ENCODE data around the gene FHIT.

DNA sequence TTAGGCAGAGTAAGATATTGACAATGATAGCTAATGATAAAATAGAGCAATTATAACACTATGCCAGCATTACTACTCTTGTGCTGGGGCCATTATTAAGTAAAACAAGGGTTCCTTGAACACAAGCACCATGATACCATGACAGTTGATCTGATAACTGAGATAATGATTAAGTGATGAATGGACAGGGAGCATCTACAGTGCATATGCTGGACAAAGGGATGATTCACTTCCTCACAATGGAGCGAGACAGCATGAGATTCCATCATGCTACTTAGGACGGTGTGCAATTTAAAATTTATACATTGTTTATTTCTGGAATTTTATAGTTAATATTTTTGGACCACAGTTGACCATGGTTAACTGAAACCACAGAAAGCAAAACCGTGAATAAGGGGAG is 156.6 kb downstream of the FHIT start:
- TF ChIP-seq RAD21 (IDR thresholded peaks at IDR 0.05; ENCODE audit: low read length), result no peak
- no peak for TF ChIP-seq TEAD4 (IDR thresholded peaks at IDR 0.05; ENCODE audit: borderline replicate concordance, insufficient read depth)
